HEK293 (cell line): ENCODE measurements around the gene ZDHHC14.
A peak's percentile ranks its signal among the peaks of the same experiment; 100 is the strongest.
"Not testable (repeated sequence)": the region's sequence is repeated elsewhere in the genome, so short reads cannot be mapped to it uniquely, and the experiment has no call there.

Source experiments
- CTCF ChIA-PET: fragments of 350-600 bp; formaldehyde crosslinking; extraction: SDS; loops from one replicate; lab custom pipeline; 2021; ENCODE audit warnings: antibody characterized with exemption; lab: Yijun Ruan, JAX
- POLR2A ChIA-PET: fragments of 300-600 bp; formaldehyde crosslinking; extraction: SDS; loops from one replicate; lab custom pipeline; 2020; ENCODE audit warnings: antibody characterized with exemption, inconsistent platforms; lab: Yijun Ruan, JAX
- H3K27ac ChIP-seq: fragments of 200-500 bp; sonication (Bioruptor generic); 2 replicates; pipeline ENCODE4 v1.5.1; 2014; ENCODE audit warnings: low read depth, low read length, control low read depth, inconsistent platforms; ENCODE audit errors: extremely low read depth
- H3K36me3 ChIP-seq, 2 experiments: fragments of 200-500 bp in 1 of 2; sonication (Bioruptor generic) in 1 of 2; 1 replicate in 1 of 2; 2 replicates in 1 of 2; pipeline ENCODE4 v1.5.1; 2014 to 2017; ENCODE audit warnings: inconsistent platforms in 2 of 2, low read length in 2 of 2; ENCODE audit not compliant: control insufficient read depth in 2 of 2, insufficient read depth in 1 of 2
- H3K4me1 ChIP-seq: fragments of 200-500 bp; sonication (Bioruptor generic); 2 replicates; pipeline ENCODE4 v1.5.1; 2014; ENCODE audit warnings: mild to moderate bottlenecking, low read length, inconsistent platforms; ENCODE audit not compliant: control insufficient read depth, insufficient read depth
- H3K4me3 ChIP-seq: 2 replicates; pipeline ENCODE4 v1.5.1; 2011; ENCODE audit warnings: low read depth, mild to moderate bottlenecking, control low read depth, low read length, moderate library complexity
- H3K9me3 ChIP-seq: fragments of 200-500 bp; sonication (Bioruptor generic); 2 replicates; pipeline ENCODE4 v1.5.1; 2014; ENCODE audit warnings: low read depth, low read length, inconsistent platforms; ENCODE audit not compliant: control insufficient read depth, insufficient read depth
- GLI4 ChIP-seq: fragments of 450-650 bp; formaldehyde crosslinking; IDR thresholded peaks from 2 replicates; pipeline ENCODE4 v1.5.1; 2016; ENCODE audit warnings: missing biosample characterization, missing genetic modification characterization
- PRDM2 ChIP-seq: fragments of 450-650 bp; formaldehyde crosslinking; IDR thresholded peaks from 2 replicates; pipeline ENCODE4 v1.5.1; 2016; ENCODE audit warnings: missing biosample characterization, missing genetic modification characterization, borderline replicate concordance
- TCF7L2 ChIP-seq: IDR thresholded peaks from 2 replicates; pipeline ENCODE4 v1.6.1; 2011; ENCODE audit warnings: low read depth, mild to moderate bottlenecking, inconsistent platforms, low read length, moderate library complexity, borderline replicate concordance
- ZBTB44 ChIP-seq: fragments of 450-650 bp; IDR thresholded peaks from 2 replicates; pipeline ENCODE4 v1.5.1; 2018; ENCODE audit warnings: missing biosample characterization, mild to moderate bottlenecking, missing genetic modification characterization
- ZNF777 ChIP-seq: fragments of 450-650 bp; formaldehyde crosslinking; IDR thresholded peaks from 2 replicates; pipeline ENCODE4 v1.5.1; 2017; ENCODE audit warnings: missing biosample characterization, missing genetic modification characterization, borderline replicate concordance
- ZXDB ChIP-seq: fragments of 450-650 bp; formaldehyde crosslinking; IDR thresholded peaks from 2 replicates; pipeline ENCODE4 v1.5.1; 2016; ENCODE audit warnings: missing biosample characterization, missing genetic modification characterization
- TF ChIP-seq, protein P1 (sequence below): fragments of 450-650 bp; formaldehyde crosslinking; IDR thresholded peaks from 2 replicates; pipeline ENCODE4 v1.5.1; 2017; ENCODE audit warnings: missing biosample characterization, missing genetic modification characterization

Gene ZDHHC14

GRCh38 chr6:157461000-157461915 is 80.3 kb downstream of the ZDHHC14 start (continued):
- TF ChIP-seq PRDM2 (tag by site-specific recombination) = no peak
- TF ChIP-seq GLI4 (tag by site-specific recombination) = no peak
- TF ChIP-seq ZNF777 (tag by site-specific recombination) = no peak
- peak; percentile 77 for TF ChIP-seq ZBTB44 (tag by site-specific recombination)
- no peak for TF ChIP-seq TCF7L2
- TF ChIP-seq, protein P1, sequence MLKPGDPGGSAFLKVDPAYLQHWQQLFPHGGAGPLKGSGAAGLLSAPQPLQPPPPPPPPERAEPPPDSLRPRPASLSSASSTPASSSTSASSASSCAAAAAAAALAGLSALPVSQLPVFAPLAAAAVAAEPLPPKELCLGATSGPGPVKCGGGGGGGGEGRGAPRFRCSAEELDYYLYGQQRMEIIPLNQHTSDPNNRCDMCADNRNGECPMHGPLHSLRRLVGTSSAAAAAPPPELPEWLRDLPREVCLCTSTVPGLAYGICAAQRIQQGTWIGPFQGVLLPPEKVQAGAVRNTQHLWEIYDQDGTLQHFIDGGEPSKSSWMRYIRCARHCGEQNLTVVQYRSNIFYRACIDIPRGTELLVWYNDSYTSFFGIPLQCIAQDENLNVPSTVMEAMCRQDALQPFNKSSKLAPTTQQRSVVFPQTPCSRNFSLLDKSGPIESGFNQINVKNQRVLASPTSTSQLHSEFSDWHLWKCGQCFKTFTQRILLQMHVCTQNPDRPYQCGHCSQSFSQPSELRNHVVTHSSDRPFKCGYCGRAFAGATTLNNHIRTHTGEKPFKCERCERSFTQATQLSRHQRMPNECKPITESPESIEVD (tag by site-specific recombination) = peak; percentile 42; the same call in 1 of the 2 replicates
- TF ChIP-seq ZXDB (tag by site-specific recombination) = 0 out of 2 replicates have a peak, but pooled peaks have one; percentile 34

GRCh38 chr6:157462956-157463742 is 82.2 kb downstream of the ZDHHC14 start:
- ChIA-PET CTCF (interaction anchor here (0.6 to 1.5 kb wide), 3 partner anchors 19 to 520 kb away, joined by 3 to 4 read pairs (median 3); no protein-coding TSS in a partner anchor), POLR2A (interaction anchor here (0.6 kb wide), 1 partner anchor 68 kb away, joined by 5 read pairs; no protein-coding TSS in a partner anchor)
- no peak overlapping the region for H3K4me3 ChIP-seq
- H3K9me3 ChIP-seq = no peaks in the 10 kb centered on the region
- peaks cover 4% of the 10 kb centered on the region for H3K4me1 ChIP-seq
- no peak for TF ChIP-seq PRDM2 (tag by site-specific recombination)
- no peak overlapping the region for H3K27ac ChIP-seq
- no peaks in the 10 kb centered on the region for H3K36me3 ChIP-seq

DNA sequence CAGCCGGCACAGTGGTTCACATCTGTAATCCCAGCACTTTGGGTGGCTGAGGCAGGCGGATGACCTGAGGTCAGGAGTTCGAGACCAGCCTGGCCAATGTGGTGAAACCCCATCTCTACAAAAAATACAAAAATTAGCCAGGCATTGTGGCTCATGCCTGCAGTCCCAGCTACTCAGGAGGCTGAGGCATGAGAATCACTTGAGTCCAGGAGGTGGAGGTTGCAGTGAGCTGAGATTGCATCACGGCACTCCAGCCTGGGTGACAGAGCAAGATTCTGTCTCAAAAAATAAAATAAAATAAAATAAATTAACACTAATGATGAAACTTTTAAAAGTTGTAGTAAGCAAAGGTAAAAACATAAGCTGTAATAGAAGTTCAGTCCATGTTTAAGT is 82.7 kb downstream of the ZDHHC14 start:
- H3K27ac ChIP-seq, H3K36me3 ChIP-seq, H3K4me3 ChIP-seq, H3K4me1 ChIP-seq, H3K9me3 ChIP-seq: not testable (repeated sequence)
- POLR2A ChIA-PET = interaction anchor here (0.6 kb wide), 1 partner anchor 68 kb away, joined by 5 read pairs; no protein-coding TSS in a partner anchor
- CTCF ChIA-PET = interaction anchor here (0.6 to 1.5 kb wide), 2 partner anchors 20 to 521 kb away, joined by 3 read pairs; no protein-coding TSS in a partner anchor
